Loucy (cell line): ENCODE measurements around the gene ENTPD1.
"Not testable (repeated sequence)": the region's sequence is repeated elsewhere in the genome, so short reads cannot be mapped to it uniquely, and the experiment has no call there.

ENCODE experiments used
- H2AFZ ChIP-seq: fragments of 200-600 bp; sonication (generic); 2 replicates; pipeline ENCODE4 v1.6.0; 2016; ENCODE audit warnings: antibody characterized with exemption, mild to moderate bottlenecking, low read length, moderate library complexity
- H3F3A ChIP-seq: fragments of 200-600 bp; 2 replicates; pipeline ENCODE4 v1.6.0; 2016; ENCODE audit warnings: antibody characterized with exemption, low read depth, mild to moderate bottlenecking
- H3K27me3 ChIP-seq: fragments of 200-600 bp; sonication (generic); 2 replicates; pipeline ENCODE4 v1.6.1; 2014; ENCODE audit warnings: low read length, mild to moderate bottlenecking; ENCODE audit not compliant: insufficient read depth, poor library complexity, severe bottlenecking
- H3K36me3 ChIP-seq: fragments of 200-600 bp; sonication (generic); 2 replicates; pipeline ENCODE4 v1.6.1; 2016; ENCODE audit warnings: low read length; ENCODE audit not compliant: insufficient read depth
- H3K4me1 ChIP-seq: fragments of 200-600 bp; sonication (generic); 2 replicates; pipeline ENCODE4 v1.5.1; 2014; ENCODE audit warnings: low read length, mild to moderate bottlenecking; ENCODE audit not compliant: insufficient read depth, poor library complexity, severe bottlenecking
- H3K4me2 ChIP-seq: fragments of 200-600 bp; sonication (generic); 2 replicates; pipeline ENCODE4 v1.6.0; 2014; ENCODE audit warnings: antibody characterized with exemption, low read length, low read depth, mild to moderate bottlenecking; ENCODE audit not compliant: poor library complexity, severe bottlenecking
- H3K4me3 ChIP-seq: fragments of 200-600 bp; sonication (generic); 2 replicates; pipeline ENCODE4 v1.5.1; 2014; ENCODE audit warnings: low read length, mild to moderate bottlenecking, mixed read lengths; ENCODE audit not compliant: poor library complexity, severe bottlenecking
- H3K79me2 ChIP-seq: fragments of 200-600 bp; sonication (generic); 2 replicates; pipeline ENCODE4 v1.6.1; 2014; ENCODE audit warnings: low read length; ENCODE audit not compliant: insufficient read depth
- H3K9ac ChIP-seq: fragments of 200-600 bp; sonication (generic); 2 replicates; pipeline ENCODE4 v1.6.0; 2014; ENCODE audit warnings: mild to moderate bottlenecking, low read depth, low read length, moderate library complexity; ENCODE audit not compliant: poor library complexity, severe bottlenecking
- H3K9me2 ChIP-seq: fragments of 200-600 bp; sonication (generic); replicated peaks from 2 replicates; pipeline ENCODE4 v1.6.1; 2016; ENCODE audit warnings: low read depth, low read length, mixed read lengths
- H3K9me3 ChIP-seq: fragments of 200-600 bp; sonication (generic); 2 replicates; pipeline ENCODE4 v1.6.1; 2014; ENCODE audit warnings: mild to moderate bottlenecking, antibody characterized with exemption, low read length, low read depth; ENCODE audit not compliant: insufficient read depth
- H4K20me1 ChIP-seq: fragments of 200-600 bp; sonication (generic); 2 replicates; pipeline ENCODE4 v1.6.0; 2014; ENCODE audit warnings: antibody characterized with exemption, low read length, mild to moderate bottlenecking; ENCODE audit not compliant: insufficient read depth, poor library complexity, severe bottlenecking
- EZH2phosphoT487 ChIP-seq: fragments of 200-600 bp; IDR thresholded peaks from 2 replicates; pipeline ENCODE4 v1.6.1; 2018; ENCODE audit warnings: antibody characterized with exemption, mild to moderate bottlenecking, moderate library complexity, borderline replicate concordance
- TF ChIP-seq, protein P1 (sequence below): fragments of 200-600 bp; sonication (generic); conservative IDR thresholded peaks from 2 replicates; pipeline ENCODE4 v1.5.1; 2014; ENCODE audit warnings: mild to moderate bottlenecking, antibody characterized with exemption, low read length

Gene ENTPD1

DNA sequence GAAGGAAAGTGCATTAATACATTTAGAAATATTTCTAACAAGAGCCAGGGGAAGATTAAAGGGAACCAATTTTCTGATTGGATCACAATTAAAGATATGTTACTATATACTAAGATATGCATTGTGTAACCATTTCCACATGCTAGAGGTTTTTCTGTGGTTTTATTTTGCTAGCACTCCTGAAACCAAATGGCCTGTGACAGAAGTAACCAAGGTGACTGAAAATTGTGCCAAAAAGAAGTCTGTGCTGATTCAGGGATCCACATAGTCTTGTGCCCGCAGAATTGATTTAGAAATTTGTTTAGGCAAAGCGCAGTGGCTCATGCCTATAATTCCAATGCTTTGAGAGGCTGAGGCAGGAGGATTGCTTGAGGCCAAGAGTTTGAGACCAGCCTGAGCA lies 153.6 kb downstream of the ENTPD1 start:
- TF ChIP-seq, protein P1, sequence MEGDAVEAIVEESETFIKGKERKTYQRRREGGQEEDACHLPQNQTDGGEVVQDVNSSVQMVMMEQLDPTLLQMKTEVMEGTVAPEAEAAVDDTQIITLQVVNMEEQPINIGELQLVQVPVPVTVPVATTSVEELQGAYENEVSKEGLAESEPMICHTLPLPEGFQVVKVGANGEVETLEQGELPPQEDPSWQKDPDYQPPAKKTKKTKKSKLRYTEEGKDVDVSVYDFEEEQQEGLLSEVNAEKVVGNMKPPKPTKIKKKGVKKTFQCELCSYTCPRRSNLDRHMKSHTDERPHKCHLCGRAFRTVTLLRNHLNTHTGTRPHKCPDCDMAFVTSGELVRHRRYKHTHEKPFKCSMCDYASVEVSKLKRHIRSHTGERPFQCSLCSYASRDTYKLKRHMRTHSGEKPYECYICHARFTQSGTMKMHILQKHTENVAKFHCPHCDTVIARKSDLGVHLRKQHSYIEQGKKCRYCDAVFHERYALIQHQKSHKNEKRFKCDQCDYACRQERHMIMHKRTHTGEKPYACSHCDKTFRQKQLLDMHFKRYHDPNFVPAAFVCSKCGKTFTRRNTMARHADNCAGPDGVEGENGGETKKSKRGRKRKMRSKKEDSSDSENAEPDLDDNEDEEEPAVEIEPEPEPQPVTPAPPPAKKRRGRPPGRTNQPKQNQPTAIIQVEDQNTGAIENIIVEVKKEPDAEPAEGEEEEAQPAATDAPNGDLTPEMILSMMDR, result no peak
- no peak for TF ChIP-seq EZH2phosphoT487
- H3K4me2 ChIP-seq, result no peak overlapping the region
- H3K4me1 ChIP-seq, result no peaks in the 10 kb centered on the region
- H3K9me2 ChIP-seq, result no peaks in the 10 kb centered on the region
- no peak overlapping the region for H3K4me3 ChIP-seq
- H2AFZ ChIP-seq, result no peak overlapping the region
- H3K9me3 ChIP-seq, result no peaks in the 10 kb centered on the region
- no peaks in the 10 kb centered on the region for H3F3A ChIP-seq
- no peaks in the 10 kb centered on the region for H3K27me3 ChIP-seq
- no peak overlapping the region for H3K9ac ChIP-seq
- H4K20me1 ChIP-seq, result no peaks in the 10 kb centered on the region
- H3K36me3 ChIP-seq, result no peaks in the 10 kb centered on the region
- no peaks in the 10 kb centered on the region; the same call in 1 of the 2 replicates for H3K79me2 ChIP-seq

DNA sequence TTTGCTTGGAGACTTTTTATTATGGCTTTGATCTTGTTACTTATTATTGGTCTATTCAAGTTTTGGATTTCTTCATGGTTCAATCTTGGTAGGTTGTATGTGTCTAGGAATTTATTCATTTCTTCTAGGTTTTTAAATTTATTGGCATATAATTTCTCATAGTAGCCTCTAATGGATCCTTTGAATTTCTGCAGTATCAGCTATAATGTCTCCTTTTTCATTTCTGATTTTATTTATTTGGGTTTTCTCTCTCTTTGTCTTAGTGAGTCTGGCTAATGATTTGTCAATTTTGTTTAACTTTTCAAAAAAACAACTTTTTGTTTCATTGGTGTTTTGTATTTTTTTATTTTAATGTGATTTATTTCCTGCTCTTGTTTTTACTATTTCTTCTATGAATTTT lies 160.1 kb downstream of the ENTPD1 start:
- H3K27me3 ChIP-seq, H3K4me2 ChIP-seq: not testable (repeated sequence)

More for the DNA sequence above, 160.1 kb downstream of the ENTPD1 start:
- not testable (repeated sequence) for H3F3A ChIP-seq, H2AFZ ChIP-seq, H3K4me3 ChIP-seq, H3K9me3 ChIP-seq, H3K36me3 ChIP-seq, H3K4me1 ChIP-seq, H4K20me1 ChIP-seq, H3K9ac ChIP-seq, H3K9me2 ChIP-seq, H3K79me2 ChIP-seq
